Calu3 (cell line): ENCODE data around the gene PLA2R1. TPM values are rescaled to one million over a fixed set of nuclear protein-coding genes. Genes with fewer than 3 reads are reported as not detected.

Experiments
- BruUV-seq: library from RNA; stranded (reverse); fragments of 400-500 nt; replicated peaks from 2 replicates; lab custom pipeline; 2021; lab: Mats Ljungman, UMichigan
- CTCF ChIA-PET: fragments of 300-600 bp; sonication (Branson Sonifier 250); formaldehyde crosslinking; loops from one replicate; lab custom pipeline; 2022; ENCODE audit warnings: antibody characterized with exemption; lab: Charles Lee
- DNase-seq: peaks from one replicate; pipeline ENCODE4 v3.0.0; 2022
- H3K27ac Mint-ChIP-seq: one replicate; pipeline ENCODE4 v1.8.0; 2022; ENCODE audit warnings: mixed read lengths; ENCODE audit not compliant: unreplicated experiment
- H3K27me3 Mint-ChIP-seq: one replicate; pipeline ENCODE4 v1.8.0; 2022; ENCODE audit warnings: mixed read lengths; ENCODE audit not compliant: unreplicated experiment
- H3K36me3 Mint-ChIP-seq: one replicate; pipeline ENCODE4 v1.8.0; 2022; ENCODE audit warnings: mild to moderate bottlenecking, moderate library complexity, mixed read lengths; ENCODE audit not compliant: insufficient read depth, unreplicated experiment
- H3K4me1 Mint-ChIP-seq: one replicate; pipeline ENCODE4 v1.8.0; 2022; ENCODE audit warnings: mild to moderate bottlenecking, low read depth, mixed read lengths; ENCODE audit not compliant: unreplicated experiment
- H3K4me3 Mint-ChIP-seq: one replicate; pipeline ENCODE4 v1.8.0; 2022; ENCODE audit warnings: mild to moderate bottlenecking, low read depth, moderate library complexity, mixed read lengths; ENCODE audit not compliant: unreplicated experiment
- H3K9me3 Mint-ChIP-seq: one replicate; pipeline ENCODE4 v1.8.0; 2022; ENCODE audit warnings: low read depth, mixed read lengths; ENCODE audit not compliant: unreplicated experiment
- CTCF ChIP-seq: fragments of 200-600 bp; IDR thresholded peaks from one replicate; pipeline ENCODE4 v1.8.0; 2022; ENCODE audit warnings: antibody characterized with exemption; ENCODE audit not compliant: unreplicated experiment
- intact Hi-C: fragments of 100-400 bp; cut with micrococcal nuclease; formaldehyde crosslinking; loops from one replicate; pipeline ENCODE4 v1.10.0; 2022; ENCODE audit not compliant: unreplicated experiment
- total RNA-seq: library from RNA; stranded (reverse); gene quantifications from 2 replicates; pipeline ENCODE4 v1.2.3, GENCODE V29; 2022

PLA2R1 gene
- total RNA-seq, 1 experiment from 2014 or later = 5.8 TPM

- BruUV-seq = no TSS peak
- no peak overlapping the region for H3K27ac Mint-ChIP-seq
- intact Hi-C loops = no loop called here
- no peaks in the 10 kb centered on the region for H3K4me1 Mint-ChIP-seq
- peak; percentile 25 for TF ChIP-seq CTCF
- no peak overlapping the region for H3K4me3 Mint-ChIP-seq
- CTCF ChIA-PET = interaction anchor here (1.4 kb wide), 1 partner anchor 9 kb away, joined by 5 read pairs; no protein-coding TSS in a partner anchor
- H3K9me3 Mint-ChIP-seq = peaks cover 14% of the 10 kb centered on the region
- H3K27me3 Mint-ChIP-seq = no peaks in the 10 kb centered on the region
- no peak for DNase-seq
- peaks cover 21% of the 10 kb centered on the region for H3K36me3 Mint-ChIP-seq
Measured at GRCh38 chr2:160085662-160086061, 23.2 kb upstream of the PLA2R1 start.

- Mint-ChIP-seq H3K36me3 (peaks cover 10% of the 10 kb centered on the region), H3K27me3 (no peaks in the 10 kb centered on the region), H3K27ac (peak overlapping the region; percentile 89), H3K9me3 (no peaks in the 10 kb centered on the region), H3K4me3 (peak overlapping the region; percentile 63), H3K4me1 (peaks cover 17% of the 10 kb centered on the region)
- intact Hi-C loops = no loop called here
- BruUV-seq = no TSS peak
- TF ChIP-seq CTCF = no peak
- DNase-seq = peak; percentile 47
- CTCF ChIA-PET = interaction anchor here (0.6 to 1.6 kb wide), 6 partner anchors 7 to 246 kb away, joined by 3 to 5 read pairs (median 4); no protein-coding TSS in a partner anchor
Measured at GRCh38 chr2:160077912-160078810, 15.7 kb upstream of the PLA2R1 start.

GRCh38 chr2:160076914-160077313, 14.5 kb upstream of the PLA2R1 start:
- no peaks in the 10 kb centered on the region for H3K27me3 Mint-ChIP-seq
- H3K36me3 Mint-ChIP-seq = peaks cover 10% of the 10 kb centered on the region
- intact Hi-C loops = no loop called here
- no peak for TF ChIP-seq CTCF
- peaks cover 17% of the 10 kb centered on the region for H3K4me1 Mint-ChIP-seq
- CTCF ChIA-PET = interaction anchor here (0.6 to 1.6 kb wide), 7 partner anchors 9 to 918 kb away, joined by 3 to 5 read pairs (median 3); no protein-coding TSS in a partner anchor
- H3K4me3 Mint-ChIP-seq = peak overlapping the region; percentile 10
- DNase-seq = peak; percentile 16
- no peaks in the 10 kb centered on the region for H3K9me3 Mint-ChIP-seq
- no TSS peak for BruUV-seq
- H3K27ac Mint-ChIP-seq = peak overlapping the region; percentile 78

GRCh38 chr2:160076241-160076640, 13.8 kb upstream of the PLA2R1 start:
- TF ChIP-seq CTCF = no peak
- CTCF ChIA-PET = interaction anchor here (0.9 to 1.6 kb wide), 4 partner anchors 9 to 129 kb away, joined by 3 to 5 read pairs (median 4); no protein-coding TSS in a partner anchor
- no peak overlapping the region for H3K27ac Mint-ChIP-seq
- H3K4me3 Mint-ChIP-seq = no peak overlapping the region
- H3K27me3 Mint-ChIP-seq = no peaks in the 10 kb centered on the region
- no TSS peak for BruUV-seq
- H3K4me1 Mint-ChIP-seq = peaks cover 17% of the 10 kb centered on the region
- H3K36me3 Mint-ChIP-seq = peaks cover 10% of the 10 kb centered on the region
- no peaks in the 10 kb centered on the region for H3K9me3 Mint-ChIP-seq
- intact Hi-C loops = no loop called here
- DNase-seq = peak; percentile 8
